Body of pancreas (tissue), 4 donors: ENCODE data around the gene PIBF1. TPM values are rescaled to one million over a fixed set of nuclear protein-coding genes. Genes with fewer than 3 reads are reported as not detected.
A peak's percentile ranks its signal among the peaks of the same experiment; 100 is the strongest.
"Not testable (repeated sequence)": the region's sequence is repeated elsewhere in the genome, so short reads cannot be mapped to it uniquely, and the experiment has no call there.

Experiments
- ATAC-seq: fragments of 150-250 bp; one replicate; pipeline ENCODE4 v1.9.1; 2016
- DNase-seq, 4 donors: peaks; one replicate each; pipeline ENCODE4 v3.0.0-alpha.2; 2019
- H3K27ac ChIP-seq, 4 donors: fragments of 200-600 bp; sonication (generic); 1 replicate in 3 of 4; 2 replicates in 1 of 4; pipeline versions ENCODE4 v1.5.1 to v1.6.1; 2016 to 2019; ENCODE audit warnings: mild to moderate bottlenecking in 1 of 4, mixed read lengths in 1 of 4, moderate library complexity in 1 of 4
- H3K27me3 ChIP-seq, 2 donors: fragments of 200-600 bp; sonication (generic); one replicate each; pipeline ENCODE4 v1.6.0; 2016; ENCODE audit warnings: mild to moderate bottlenecking in 1 of 2
- H3K36me3 ChIP-seq, 2 donors: fragments of 200-600 bp; sonication (generic); replicated peaks in 1 of 2; 2 replicates each; pipeline ENCODE4 v1.5.1; 2016; ENCODE audit warnings: low read depth in 2 of 2; ENCODE audit not compliant: insufficient read depth in 1 of 2
- H3K4me1 ChIP-seq: fragments of 200-600 bp; sonication (generic); one replicate; pipeline ENCODE4 v1.6.0; 2016
- H3K4me3 ChIP-seq, 2 donors: fragments of 200-600 bp; sonication (generic); 1 replicate in 1 of 2; 2 replicates in 1 of 2; pipeline ENCODE4 v1.5.1; 2016 to 2019
- H3K9me3 ChIP-seq, 3 donors: fragments of 200-600 bp; sonication (generic); 1 replicate in 2 of 3; 2 replicates in 1 of 3; pipeline ENCODE4 v1.5.1; 2016
- POLR2A ChIP-seq, 3 donors: fragments of 450-650 bp; IDR thresholded peaks; one replicate each; pipeline ENCODE4 v1.6.1; 2016; ENCODE audit warnings: antibody characterized with exemption in 3 of 3, mild to moderate bottlenecking in 2 of 3
- WGBS, 2 donors: methylation state at CpG; one replicate each; pipeline ENCODE4 v1.1.5; 2017; 5-methylcytosine and 5-hydroxymethylcytosine counted together
- intact Hi-C: fragments of 100-400 bp; cut with DNase I; formaldehyde crosslinking; loops from one replicate; pipeline ENCODE4 v1.15.1; 2023
- total RNA-seq, 2 donors: library from RNA; depleted of rRNA; stranded (reverse); fragments of >200 nt; gene quantifications; one replicate each; pipeline ENCODE4 v1.1.0, GENCODE V29; 2016
- TF ChIP-seq, protein P1 (sequence below), 7 experiments: fragments of 450-650 bp in 4 of 7; fragments of 200-600 bp in 3 of 7; sonication (generic) in 3 of 7; IDR thresholded peaks; one replicate each; pipeline ENCODE4 v1.5.1; 2016 to 2019; ENCODE audit warnings: antibody characterized with exemption in 7 of 7

The PIBF1 gene
- total RNA-seq, 2 donors from 2014 or later, result 7.6 to 25.9 TPM

DNA sequence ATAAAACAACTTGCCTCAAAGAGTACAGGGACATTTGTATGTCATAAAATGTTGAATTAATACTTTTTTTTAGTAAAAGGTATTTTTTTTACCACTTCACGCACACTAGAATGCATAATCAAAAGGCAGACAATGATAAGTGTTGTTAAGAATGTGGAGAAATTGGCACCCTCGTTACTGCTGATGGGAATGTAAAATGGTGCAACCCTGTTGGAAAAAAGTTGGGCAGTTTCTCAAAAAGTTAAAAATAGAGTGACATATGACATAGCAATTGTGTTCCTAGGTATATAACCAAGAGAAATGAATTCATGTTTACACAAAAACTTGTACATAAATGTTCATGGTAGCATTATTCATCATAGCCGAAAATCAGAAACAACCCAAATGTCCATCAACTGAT, 109.5 kb downstream of the PIBF1 start:
- TF ChIP-seq POLR2A (IDR thresholded peaks at IDR 0.05), result no peak
- TF ChIP-seq, protein P1, sequence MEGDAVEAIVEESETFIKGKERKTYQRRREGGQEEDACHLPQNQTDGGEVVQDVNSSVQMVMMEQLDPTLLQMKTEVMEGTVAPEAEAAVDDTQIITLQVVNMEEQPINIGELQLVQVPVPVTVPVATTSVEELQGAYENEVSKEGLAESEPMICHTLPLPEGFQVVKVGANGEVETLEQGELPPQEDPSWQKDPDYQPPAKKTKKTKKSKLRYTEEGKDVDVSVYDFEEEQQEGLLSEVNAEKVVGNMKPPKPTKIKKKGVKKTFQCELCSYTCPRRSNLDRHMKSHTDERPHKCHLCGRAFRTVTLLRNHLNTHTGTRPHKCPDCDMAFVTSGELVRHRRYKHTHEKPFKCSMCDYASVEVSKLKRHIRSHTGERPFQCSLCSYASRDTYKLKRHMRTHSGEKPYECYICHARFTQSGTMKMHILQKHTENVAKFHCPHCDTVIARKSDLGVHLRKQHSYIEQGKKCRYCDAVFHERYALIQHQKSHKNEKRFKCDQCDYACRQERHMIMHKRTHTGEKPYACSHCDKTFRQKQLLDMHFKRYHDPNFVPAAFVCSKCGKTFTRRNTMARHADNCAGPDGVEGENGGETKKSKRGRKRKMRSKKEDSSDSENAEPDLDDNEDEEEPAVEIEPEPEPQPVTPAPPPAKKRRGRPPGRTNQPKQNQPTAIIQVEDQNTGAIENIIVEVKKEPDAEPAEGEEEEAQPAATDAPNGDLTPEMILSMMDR (IDR thresholded peaks at IDR 0.05), result no peak
- H3K27me3 ChIP-seq, result no peaks in the 10 kb centered on the region

DNA sequence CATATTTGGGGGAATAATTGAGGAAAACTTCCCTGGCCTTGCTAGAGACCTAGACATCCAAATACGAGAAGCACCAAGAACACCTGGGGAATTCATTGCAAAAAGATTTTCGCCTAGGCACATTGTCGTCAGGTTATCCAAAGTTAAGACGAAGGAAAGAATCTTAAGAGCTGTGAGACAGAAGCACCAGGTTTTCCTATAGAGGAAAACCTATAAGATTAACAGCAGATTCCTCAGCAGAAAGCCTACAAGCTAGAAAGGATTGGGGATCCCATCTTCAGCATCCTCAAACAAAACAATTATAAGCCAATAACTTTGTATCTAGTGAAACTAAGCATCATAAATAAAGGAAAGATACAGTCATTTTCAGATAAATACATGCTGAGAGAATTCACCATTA, 114.9 kb downstream of the PIBF1 start:
- DNase-seq, result no peak
- Histone ChIP-seq H3K4me1 (peaks cover 4% of the 10 kb centered on the region), H3K27ac (no peak overlapping the region), H3K36me3 (no peaks in the 10 kb centered on the region), H3K4me3 (no peak overlapping the region), H3K9me3 (no peaks in the 10 kb centered on the region), H3K27me3 (no peaks in the 10 kb centered on the region)
- 99% methylated on average over 4 of the region's 4 CpGs for WGBS, 2 donors
- ATAC-seq, result no peak
- TF ChIP-seq, protein P1 (IDR thresholded peaks at IDR 0.05), result no peak
- TF ChIP-seq POLR2A (IDR thresholded peaks at IDR 0.05), result no peak
- intact Hi-C loops, result no loop called here

More for the DNA sequence above, 109.5 kb downstream of the PIBF1 start:
- Histone ChIP-seq H3K36me3 (no peaks in the 10 kb centered on the region), H3K4me1 (no peaks in the 10 kb centered on the region), H3K27ac (no peak overlapping the region), H3K9me3 (no peaks in the 10 kb centered on the region), H3K4me3 (no peak overlapping the region)
- intact Hi-C loops, result no loop called here
- ATAC-seq (no peak), DNase-seq (no peak)
- 95 to 96% methylated on average over 3 of the region's 3 CpGs for WGBS, 2 donors

DNA sequence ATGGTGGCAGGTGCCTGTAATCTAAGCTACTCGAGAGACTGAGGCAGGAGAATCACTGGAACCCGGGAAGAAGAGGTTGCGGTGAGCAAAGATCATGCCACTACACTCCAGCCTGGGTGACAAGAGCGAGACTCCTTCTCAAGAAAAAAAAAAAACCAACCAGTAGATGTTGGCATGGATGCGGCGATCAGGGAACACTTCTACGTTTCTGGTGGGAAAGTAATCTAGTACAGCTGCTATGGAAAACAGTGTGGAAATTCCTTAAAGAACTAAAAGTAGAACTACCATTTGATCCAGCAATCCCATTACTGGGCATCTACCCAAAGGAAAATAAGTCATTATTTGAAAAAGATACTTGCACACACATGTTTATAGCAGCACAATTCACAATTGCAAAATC, 119.6 kb downstream of the PIBF1 start:
- H3K4me1 ChIP-seq, H3K36me3 ChIP-seq, H3K9me3 ChIP-seq, ATAC-seq, H3K4me3 ChIP-seq, H3K27me3 ChIP-seq, H3K27ac ChIP-seq, intact Hi-C loops: not testable (repeated sequence)
- DNase-seq, result peak in 3 of 4 donors; percentile 4 to 24 (median 13)
- WGBS, 2 donors, result 55 to 57% methylated on average over 7 of the region's 7 CpGs

DNA sequence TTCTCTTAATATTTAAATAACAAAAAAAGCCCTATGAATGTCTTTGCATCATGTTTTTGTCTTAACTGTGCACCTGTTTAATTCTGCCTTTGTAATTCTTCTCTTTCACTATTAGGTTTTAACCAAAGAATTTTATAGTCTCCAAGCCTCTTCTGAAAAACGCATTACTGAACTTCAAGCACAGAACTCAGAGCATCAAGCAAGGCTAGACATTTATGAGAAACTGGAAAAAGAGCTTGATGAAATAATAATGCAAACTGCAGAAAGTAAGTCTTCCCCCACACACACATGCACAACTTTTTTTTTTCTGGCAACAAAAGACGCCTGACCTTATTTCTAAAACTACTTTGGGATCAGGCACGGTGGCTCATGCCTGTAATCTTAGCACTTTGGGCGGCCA, 126.5 kb downstream of the PIBF1 start:
- no peak overlapping the region for H3K27ac ChIP-seq
- no peaks in the 10 kb centered on the region for H3K9me3 ChIP-seq
- WGBS, 2 donors, result 95 to 97% methylated on average over 4 of the region's 4 CpGs
- no peaks in the 10 kb centered on the region for H3K4me1 ChIP-seq
- intact Hi-C loops, result no loop called here
- ATAC-seq (no peak), DNase-seq (no peak)
- TF ChIP-seq, protein P1 (IDR thresholded peaks at IDR 0.05), result no peak
- TF ChIP-seq POLR2A (IDR thresholded peaks at IDR 0.05), result no peak
- H3K4me3 ChIP-seq, result no peak overlapping the region
- no peaks in the 10 kb centered on the region for H3K27me3 ChIP-seq
- H3K36me3 ChIP-seq, result peaks cover 0 to 3% of the 10 kb centered on the region in 2 donors

- TF ChIP-seq POLR2A (IDR thresholded peaks at IDR 0.05), result no peak
- TF ChIP-seq, protein P1 (IDR thresholded peaks at IDR 0.05), result no peak
- DNase-seq (no peak), ATAC-seq (no peak)
- Histone ChIP-seq H3K27me3 (no peaks in the 10 kb centered on the region), H3K9me3 (no peaks in the 10 kb centered on the region), H3K27ac (no peak overlapping the region), H3K4me3 (no peak overlapping the region), H3K36me3 (peaks cover 0 to 3% of the 10 kb centered on the region in 2 donors), H3K4me1 (no peaks in the 10 kb centered on the region)
- 93 to 100% methylated on average over 1 of the region's 1 CpG for WGBS, 2 donors
- intact Hi-C loops, result no loop called here
These were observed 130.0 kb downstream of the PIBF1 start for GRCh38 chr13:72911981-72912380.
